PC-9 (cell line): ENCODE data around the gene SIGLEC15.

Experiments
- EZH2 ChIP-seq: fragments of 200-600 bp; sonication (generic); IDR thresholded peaks from 2 replicates; pipeline ENCODE4 v1.8.0; 2017; ENCODE audit warnings: antibody characterized with exemption, low read depth
- TF ChIP-seq, protein P1 (sequence below): fragments of 200-600 bp; sonication (generic); conservative IDR thresholded peaks from 2 replicates; pipeline ENCODE4 v1.6.1; 2017; ENCODE audit warnings: mixed run types, antibody characterized with exemption, mild to moderate bottlenecking, moderate library complexity

DNA sequence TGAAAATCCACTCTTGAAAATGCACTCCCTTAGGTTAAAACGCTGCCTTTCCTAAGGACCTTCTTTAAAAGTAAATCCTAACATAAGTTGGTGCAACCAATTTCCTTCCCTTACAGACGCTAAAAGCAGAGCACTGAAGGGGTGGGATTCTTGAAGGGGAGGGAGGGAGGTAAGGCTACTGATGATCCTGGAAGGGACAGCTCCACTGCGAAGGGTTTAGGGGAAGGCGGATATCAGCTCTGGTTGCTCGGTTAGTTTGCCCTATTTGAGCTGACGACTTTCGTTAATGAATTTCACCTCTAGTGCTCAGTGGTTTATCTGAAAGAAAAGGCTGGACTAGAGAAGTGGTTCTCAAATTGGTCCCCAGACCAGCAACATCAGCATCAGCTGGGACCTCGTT, 49.7 kb upstream of the SIGLEC15 start:
- TF ChIP-seq, protein P1, sequence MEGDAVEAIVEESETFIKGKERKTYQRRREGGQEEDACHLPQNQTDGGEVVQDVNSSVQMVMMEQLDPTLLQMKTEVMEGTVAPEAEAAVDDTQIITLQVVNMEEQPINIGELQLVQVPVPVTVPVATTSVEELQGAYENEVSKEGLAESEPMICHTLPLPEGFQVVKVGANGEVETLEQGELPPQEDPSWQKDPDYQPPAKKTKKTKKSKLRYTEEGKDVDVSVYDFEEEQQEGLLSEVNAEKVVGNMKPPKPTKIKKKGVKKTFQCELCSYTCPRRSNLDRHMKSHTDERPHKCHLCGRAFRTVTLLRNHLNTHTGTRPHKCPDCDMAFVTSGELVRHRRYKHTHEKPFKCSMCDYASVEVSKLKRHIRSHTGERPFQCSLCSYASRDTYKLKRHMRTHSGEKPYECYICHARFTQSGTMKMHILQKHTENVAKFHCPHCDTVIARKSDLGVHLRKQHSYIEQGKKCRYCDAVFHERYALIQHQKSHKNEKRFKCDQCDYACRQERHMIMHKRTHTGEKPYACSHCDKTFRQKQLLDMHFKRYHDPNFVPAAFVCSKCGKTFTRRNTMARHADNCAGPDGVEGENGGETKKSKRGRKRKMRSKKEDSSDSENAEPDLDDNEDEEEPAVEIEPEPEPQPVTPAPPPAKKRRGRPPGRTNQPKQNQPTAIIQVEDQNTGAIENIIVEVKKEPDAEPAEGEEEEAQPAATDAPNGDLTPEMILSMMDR, result no peak
- TF ChIP-seq EZH2, result no peak
